Endodermal cell (in vitro differentiated cells): Measurements from ENCODE around the gene LARP6. TPM values are rescaled to one million over a fixed set of nuclear protein-coding genes. Genes with fewer than 3 reads are reported as not detected.
A peak's percentile ranks its signal among the peaks of the same experiment; 100 is the strongest.

Experiments used
- DNase-seq: peaks from one replicate; pipeline ENCODE4 v3.0.0-alpha.2; 2017
- H3K27ac ChIP-seq: 2 replicates; pipeline ENCODE4 v1.5.1; 2013; ENCODE audit warnings: mild to moderate bottlenecking, low read depth, low read length, moderate library complexity
- H3K27me3 ChIP-seq: 2 replicates; pipeline ENCODE4 v1.6.1; 2013; ENCODE audit warnings: mild to moderate bottlenecking, low read length, moderate library complexity; ENCODE audit not compliant: insufficient read depth, control insufficient read depth, poor library complexity, severe bottlenecking
- H3K36me3 ChIP-seq: 2 replicates; pipeline ENCODE4 v1.7.0; 2013; ENCODE audit warnings: mild to moderate bottlenecking, low read length, moderate library complexity; ENCODE audit not compliant: control insufficient read depth, insufficient read depth
- H3K4me1 ChIP-seq: one replicate; pipeline ENCODE4 v1.7.0; 2013; ENCODE audit warnings: low read length; ENCODE audit not compliant: control insufficient read depth, insufficient read depth
- H3K4me3 ChIP-seq: 2 replicates; pipeline ENCODE4 v1.5.1; 2013; ENCODE audit warnings: mild to moderate bottlenecking, low read length, moderate library complexity
- H3K9ac ChIP-seq: 2 replicates; pipeline ENCODE4 v1.6.1; 2013; ENCODE audit warnings: mild to moderate bottlenecking, low read length, moderate library complexity; ENCODE audit not compliant: poor library complexity, severe bottlenecking; ENCODE audit errors: extremely low read depth
- H3K9me3 ChIP-seq: 2 replicates; pipeline ENCODE4 v1.6.1; 2013; ENCODE audit warnings: mild to moderate bottlenecking, low read length, moderate library complexity; ENCODE audit not compliant: control insufficient read depth
- H3K27ac Mint-ChIP-seq: 2 replicates; pipeline ENCODE4 v1.8.0; 2020; ENCODE audit warnings: mixed read lengths
- H3K27me3 Mint-ChIP-seq: 2 replicates; pipeline ENCODE4 v1.8.0; 2021; ENCODE audit warnings: mild to moderate bottlenecking, mixed read lengths; ENCODE audit not compliant: insufficient read depth
- H3K36me3 Mint-ChIP-seq: 2 replicates; pipeline ENCODE4 v1.8.0; 2020; ENCODE audit warnings: low read depth, mixed read lengths
- H3K4me1 Mint-ChIP-seq: 2 replicates; pipeline ENCODE4 v1.8.0; 2020; ENCODE audit warnings: mixed read lengths
- H3K4me3 Mint-ChIP-seq: 2 replicates; pipeline ENCODE4 v1.8.0; 2020; ENCODE audit warnings: mild to moderate bottlenecking, moderate library complexity, mixed read lengths
- H3K9me3 Mint-ChIP-seq: 2 replicates; pipeline ENCODE4 v1.8.0; 2020; ENCODE audit warnings: mild to moderate bottlenecking, mixed read lengths
- WGBS, 2 experiments: methylation state at CpG; one replicate each; pipeline versions ENCODE4 v1.1.5 to v1.1.7; 2013; ENCODE audit warnings: missing lambda C conversion rate in 2 of 2, mixed read lengths in 1 of 2; ENCODE audit not compliant: insufficient coverage in 1 of 2, insufficient read length in 1 of 2; 5-methylcytosine and 5-hydroxymethylcytosine counted together
- total RNA-seq, 2 donors: library from RNA; stranded (reverse); fragmentation: NEBNext Ultra II Directional in 1 of 2; extraction: Animal tissue kit (Norgen Biotek cat#: 25700) in 1 of 2; gene quantifications; 2 replicates in 1 of 2; 3 replicates in 1 of 2; pipeline ENCODE4 v1.2.1, GENCODE V29; 2021
- TF ChIP-seq, protein P1 (sequence below): fragments of 200-600 bp; sonication (generic); conservative IDR thresholded peaks from 2 replicates; pipeline ENCODE4 v1.5.0; 2021; ENCODE audit warnings: antibody characterized with exemption, mild to moderate bottlenecking

The LARP6 gene
- total RNA-seq, 2 donors from 2014 or later, result 24.0 to 24.9 TPM

DNA sequence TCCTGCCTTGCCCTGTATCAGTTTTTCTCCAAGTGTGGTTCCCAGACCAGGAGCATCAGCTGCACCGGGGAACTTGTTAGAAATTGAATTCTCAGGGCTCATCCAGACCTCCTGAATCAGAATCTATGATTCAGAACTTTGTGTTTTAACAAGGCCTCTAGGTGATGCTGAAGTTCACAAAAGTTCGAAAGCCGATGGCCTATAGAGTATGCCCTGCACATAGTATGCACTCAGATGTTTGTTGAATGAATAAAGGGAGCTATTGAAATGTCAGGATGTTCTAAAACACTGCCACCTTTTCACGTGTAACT is 664 bp upstream of the LARP6 start:
- peak overlapping the region; percentile 85 for H3K4me3 ChIP-seq
- no peaks in the 10 kb centered on the region for H3K27me3 ChIP-seq
- no peak overlapping the region for H3K27ac ChIP-seq
- DNase-seq, result no peak
- H3K9ac ChIP-seq, result peak overlapping the region; percentile 45
- Mint-ChIP-seq H3K9me3 (no peaks in the 10 kb centered on the region), H3K4me3 (peak overlapping the region; percentile 78), H3K27me3 (peaks cover 8% of the 10 kb centered on the region), H3K27ac (peak overlapping the region; percentile 70), H3K4me1 (peaks cover 15% of the 10 kb centered on the region), H3K36me3 (peaks cover 19% of the 10 kb centered on the region)
- peaks cover 14% of the 10 kb centered on the region for H3K36me3 ChIP-seq
- TF ChIP-seq, protein P1, sequence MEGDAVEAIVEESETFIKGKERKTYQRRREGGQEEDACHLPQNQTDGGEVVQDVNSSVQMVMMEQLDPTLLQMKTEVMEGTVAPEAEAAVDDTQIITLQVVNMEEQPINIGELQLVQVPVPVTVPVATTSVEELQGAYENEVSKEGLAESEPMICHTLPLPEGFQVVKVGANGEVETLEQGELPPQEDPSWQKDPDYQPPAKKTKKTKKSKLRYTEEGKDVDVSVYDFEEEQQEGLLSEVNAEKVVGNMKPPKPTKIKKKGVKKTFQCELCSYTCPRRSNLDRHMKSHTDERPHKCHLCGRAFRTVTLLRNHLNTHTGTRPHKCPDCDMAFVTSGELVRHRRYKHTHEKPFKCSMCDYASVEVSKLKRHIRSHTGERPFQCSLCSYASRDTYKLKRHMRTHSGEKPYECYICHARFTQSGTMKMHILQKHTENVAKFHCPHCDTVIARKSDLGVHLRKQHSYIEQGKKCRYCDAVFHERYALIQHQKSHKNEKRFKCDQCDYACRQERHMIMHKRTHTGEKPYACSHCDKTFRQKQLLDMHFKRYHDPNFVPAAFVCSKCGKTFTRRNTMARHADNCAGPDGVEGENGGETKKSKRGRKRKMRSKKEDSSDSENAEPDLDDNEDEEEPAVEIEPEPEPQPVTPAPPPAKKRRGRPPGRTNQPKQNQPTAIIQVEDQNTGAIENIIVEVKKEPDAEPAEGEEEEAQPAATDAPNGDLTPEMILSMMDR, result peak; percentile 14
- WGBS, 2 experiments, result 56 to 57% methylated on average over 4 of the region's 4 CpGs
- no peaks in the 10 kb centered on the region for H3K4me1 ChIP-seq
- no peaks in the 10 kb centered on the region for H3K9me3 ChIP-seq

DNA sequence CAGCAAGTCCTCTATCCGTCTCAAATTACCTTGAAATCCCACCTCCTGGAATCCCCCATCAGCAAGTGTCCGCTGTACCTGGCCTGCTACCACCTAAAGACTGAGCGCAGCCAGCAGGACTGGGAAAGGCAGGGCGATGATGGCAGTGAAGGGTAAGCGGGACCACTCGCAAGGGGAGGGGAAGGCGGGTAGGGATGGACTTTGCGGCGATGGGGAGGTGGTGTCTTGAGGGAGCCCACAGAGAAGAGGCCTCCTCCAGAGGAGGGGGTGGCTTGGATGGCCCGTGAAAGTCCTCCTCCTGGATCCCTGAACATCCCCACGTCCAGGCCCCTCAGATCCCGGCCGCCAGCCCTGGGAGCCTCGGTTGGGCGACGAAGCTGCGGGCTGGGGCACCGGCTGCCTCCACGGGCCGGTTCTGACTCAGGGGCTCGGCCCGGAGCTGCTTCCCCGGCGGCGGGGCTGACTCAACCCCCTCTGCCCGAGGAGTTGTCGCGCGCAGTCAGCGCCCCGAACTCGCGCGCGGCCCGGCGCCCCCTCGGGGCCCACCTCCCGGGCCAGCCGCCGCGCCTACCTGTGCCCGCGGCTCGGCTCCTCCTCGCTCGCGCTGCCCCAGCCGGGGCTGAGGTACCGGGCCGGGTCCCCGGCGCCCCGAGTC is 512 bp downstream of the LARP6 start:
- Histone ChIP-seq H3K27me3 (no peaks in the 10 kb centered on the region), H3K9me3 (no peaks in the 10 kb centered on the region), H3K27ac (no peak overlapping the region), H3K36me3 (peaks cover 14% of the 10 kb centered on the region), H3K4me3 (peak overlapping the region; percentile 87), H3K9ac (peak overlapping the region; percentile 38), H3K4me1 (no peaks in the 10 kb centered on the region)
- H3K9me3 Mint-ChIP-seq, result no peaks in the 10 kb centered on the region
- H3K27ac Mint-ChIP-seq, result peak overlapping the region; percentile 80
- peaks cover 8% of the 10 kb centered on the region for H3K27me3 Mint-ChIP-seq
- DNase-seq, result peak; percentile 90
- H3K4me1 Mint-ChIP-seq, result peaks cover 15% of the 10 kb centered on the region
- TF ChIP-seq, protein P1, result no peak
- peak overlapping the region; percentile 78 for H3K4me3 Mint-ChIP-seq
- 0% methylated on average over 18 to 54 of the region's 54 CpGs for WGBS, 2 experiments
- H3K36me3 Mint-ChIP-seq, result peaks cover 19% of the 10 kb centered on the region

DNA sequence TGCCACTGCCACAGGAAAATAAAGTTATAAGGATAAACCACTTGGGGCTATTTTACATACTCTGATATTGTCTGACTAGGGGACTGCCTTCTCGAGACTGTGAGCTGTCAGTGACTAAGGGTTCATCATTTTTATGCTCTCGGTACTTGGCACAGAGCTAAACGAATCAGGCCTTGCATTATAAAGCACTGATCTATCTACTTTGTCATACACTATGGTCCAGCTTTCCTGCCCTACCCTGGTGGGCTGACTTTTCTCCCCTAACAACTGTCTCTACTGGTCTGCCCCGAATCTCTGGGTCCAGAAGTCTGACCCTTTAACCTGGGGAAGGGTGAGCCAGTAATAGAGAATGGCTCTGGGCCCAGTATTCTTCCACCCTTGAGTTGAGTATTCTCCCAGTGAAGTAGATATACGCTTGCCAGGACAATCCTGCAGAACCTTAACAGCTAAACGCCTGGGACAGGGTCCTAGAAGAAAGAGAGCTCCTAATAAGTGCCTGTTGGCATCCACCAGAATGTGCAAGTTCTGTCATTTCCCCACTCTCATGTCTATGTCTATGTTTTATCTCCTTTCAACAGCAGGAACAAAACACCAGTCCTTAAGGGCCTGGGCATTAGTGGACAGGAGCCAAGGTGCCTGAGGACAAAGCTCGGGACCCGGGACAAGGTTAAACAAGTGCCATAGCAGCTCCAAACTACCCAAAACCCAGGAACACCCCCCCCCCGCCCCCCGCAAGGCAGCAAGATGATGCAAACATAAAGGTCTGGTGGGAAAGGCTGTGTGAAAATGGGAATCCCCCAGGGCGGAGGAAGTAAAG is 1.2 kb downstream of the LARP6 start:
- no peak for DNase-seq
- WGBS, 2 experiments, result 69 to 86% methylated on average over 6 to 8 of the region's 11 CpGs
- peak overlapping the region; percentile 87 for H3K4me3 ChIP-seq
- H3K4me3 Mint-ChIP-seq, result peak overlapping the region; percentile 78
- H3K27me3 Mint-ChIP-seq, result peaks cover 8% of the 10 kb centered on the region
- H3K4me1 ChIP-seq, result no peaks in the 10 kb centered on the region
- H3K27me3 ChIP-seq, result no peaks in the 10 kb centered on the region
- peaks cover 15% of the 10 kb centered on the region for H3K4me1 Mint-ChIP-seq
- no peak overlapping the region for H3K27ac ChIP-seq
- H3K27ac Mint-ChIP-seq, result peak overlapping the region; percentile 80
- H3K9me3 ChIP-seq, result no peaks in the 10 kb centered on the region
- H3K9me3 Mint-ChIP-seq, result no peaks in the 10 kb centered on the region
- no peak overlapping the region for H3K9ac ChIP-seq
- TF ChIP-seq, protein P1, result no peak
- peaks cover 19% of the 10 kb centered on the region for H3K36me3 Mint-ChIP-seq
- peaks cover 19% of the 10 kb centered on the region for H3K36me3 ChIP-seq
